Neural progenitor cell (in vitro differentiated cells): Measurements from ENCODE around the gene PTPRG. TPM values are rescaled to one million over a fixed set of nuclear protein-coding genes. Genes with fewer than 3 reads are reported as not detected.

Source experiments
- DNase-seq: peaks from one replicate; pipeline ENCODE4 v3.0.0-alpha.2; 2016; ENCODE audit warnings: low spot score
- H2AFZ ChIP-seq: fragments of 200-600 bp; sonication (generic); replicated peaks from 2 replicates; pipeline ENCODE4 v1.6.1; 2016; ENCODE audit warnings: antibody characterized with exemption
- H3F3A ChIP-seq: fragments of 200-600 bp; sonication (generic); 2 replicates; pipeline ENCODE4 v1.6.1; 2016; ENCODE audit warnings: antibody characterized with exemption, low read depth
- H3K27ac ChIP-seq: fragments of 200-600 bp; sonication (generic); 2 replicates; pipeline ENCODE4 v1.5.1; 2016; ENCODE audit warnings: mild to moderate bottlenecking
- H3K27me3 ChIP-seq: fragments of 200-600 bp; sonication (generic); 2 replicates; pipeline ENCODE4 v1.6.1; 2016; ENCODE audit warnings: mild to moderate bottlenecking, moderate library complexity
- H3K36me3 ChIP-seq: fragments of 200-600 bp; sonication (generic); 2 replicates; pipeline ENCODE4 v1.5.1; 2016
- H3K4me1 ChIP-seq: fragments of 200-600 bp; sonication (generic); 2 replicates; pipeline ENCODE4 v1.6.1; 2016; ENCODE audit warnings: mixed run types
- H3K4me2 ChIP-seq: fragments of 200-600 bp; sonication (generic); 2 replicates; pipeline ENCODE4 v1.6.1; 2016
- H3K4me3 ChIP-seq: fragments of 200-600 bp; sonication (generic); 2 replicates; pipeline ENCODE4 v1.5.1; 2016
- H3K79me2 ChIP-seq: fragments of 200-600 bp; sonication (generic); 2 replicates; pipeline ENCODE4 v1.6.1; 2016; ENCODE audit warnings: low read depth
- H3K9ac ChIP-seq: fragments of 200-600 bp; sonication (generic); 2 replicates; pipeline ENCODE4 v1.6.1; 2016
- H3K9me3 ChIP-seq: fragments of 200-600 bp; sonication (generic); 2 replicates; pipeline ENCODE4 v1.5.1; 2016; ENCODE audit warnings: low read depth
- H4K20me1 ChIP-seq: fragments of 200-600 bp; sonication (generic); 2 replicates; pipeline ENCODE4 v1.6.1; 2016; ENCODE audit warnings: low read depth
- H3K27ac Mint-ChIP-seq: 3 replicates; pipeline ENCODE4 v1.8.0; 2021; ENCODE audit warnings: mixed read lengths
- H3K27me3 Mint-ChIP-seq: 2 replicates; pipeline ENCODE4 v1.8.0; 2022; ENCODE audit warnings: low read depth, mild to moderate bottlenecking, inconsistent platforms, moderate library complexity, mixed read lengths; ENCODE audit not compliant: insufficient read depth
- H3K36me3 Mint-ChIP-seq: 3 replicates; pipeline ENCODE4 v1.8.0; 2021; ENCODE audit warnings: mixed read lengths
- H3K4me1 Mint-ChIP-seq: 3 replicates; pipeline ENCODE4 v1.8.0; 2021; ENCODE audit warnings: mixed read lengths
- H3K4me3 Mint-ChIP-seq: 3 replicates; pipeline ENCODE4 v1.8.0; 2021; ENCODE audit warnings: mild to moderate bottlenecking, moderate library complexity, mixed read lengths
- H3K9me3 Mint-ChIP-seq: 3 replicates; pipeline ENCODE4 v1.8.0; 2020; ENCODE audit warnings: mixed read lengths
- EZH2 ChIP-seq: fragments of 200-600 bp; sonication (generic); IDR thresholded peaks from 2 replicates; pipeline ENCODE4 v1.6.1; 2017; ENCODE audit warnings: antibody characterized with exemption, mild to moderate bottlenecking, moderate library complexity
- EZH2phosphoT487 ChIP-seq: fragments of 200-600 bp; sonication (generic); IDR thresholded peaks from 2 replicates; pipeline ENCODE4 v1.6.1; 2017; ENCODE audit warnings: antibody characterized with exemption
- total RNA-seq: library from RNA; depleted of rRNA; stranded (reverse); fragments of >200 nt; gene quantifications from 2 replicates; pipeline ENCODE4 v1.2.3, GENCODE V29; 2015; ENCODE audit warnings: low replicate concordance
- TF ChIP-seq, protein P1 (sequence below): fragments of 200-600 bp; sonication (generic); IDR thresholded peaks from 2 replicates; pipeline ENCODE4 v1.5.1; 2017; ENCODE audit warnings: antibody characterized with exemption, mild to moderate bottlenecking

Gene PTPRG
- total RNA-seq, 1 donor from 2014 or later: 65.3 TPM

DNA sequence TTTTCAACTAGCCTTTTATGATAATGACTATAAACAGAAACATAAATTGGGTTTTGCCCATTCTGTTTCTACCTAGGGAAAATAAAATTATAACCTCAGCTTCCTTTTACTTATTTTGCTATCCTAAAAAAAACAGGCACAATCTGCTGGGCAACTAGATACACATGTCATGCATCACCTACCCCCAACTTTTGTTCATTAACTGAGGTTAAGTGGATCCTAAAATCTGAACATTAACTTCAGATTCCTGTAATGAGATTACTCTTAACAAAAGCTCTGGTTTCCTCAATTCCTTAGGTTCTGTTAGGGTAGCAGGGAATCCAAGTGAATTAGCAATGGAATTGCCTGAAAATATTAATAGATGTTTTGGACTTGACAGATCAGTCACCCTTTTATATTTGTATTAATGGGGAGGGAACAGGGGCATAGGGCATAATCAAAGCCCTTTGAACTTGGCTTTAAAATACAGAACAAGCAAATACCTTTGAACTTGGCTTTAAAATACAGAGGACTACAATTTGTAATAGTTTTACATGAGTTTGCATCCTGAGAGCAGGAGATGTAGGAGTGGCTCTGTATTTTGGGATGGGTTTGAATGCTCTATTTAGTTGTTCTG, 705.4 kb downstream of the PTPRG start:
- DNase-seq: no peak
- Histone ChIP-seq H4K20me1 (no peaks in the 10 kb centered on the region), H3K9me3 (no peaks in the 10 kb centered on the region), H3K27ac (no peak overlapping the region), H3K36me3 (no peaks in the 10 kb centered on the region), H2AFZ (no peak overlapping the region), H3K27me3 (no peaks in the 10 kb centered on the region), H3F3A (no peaks in the 10 kb centered on the region), H3K4me3 (no peak overlapping the region), H3K79me2 (no peaks in the 10 kb centered on the region), H3K9ac (no peak overlapping the region), H3K4me2 (no peak overlapping the region), H3K4me1 (no peaks in the 10 kb centered on the region)
- H3K9me3 Mint-ChIP-seq: no peaks in the 10 kb centered on the region
- H3K36me3 Mint-ChIP-seq: peaks cover 25% of the 10 kb centered on the region
- H3K4me3 Mint-ChIP-seq: no peak overlapping the region
- no peak for TF ChIP-seq EZH2
- no peak for TF ChIP-seq EZH2phosphoT487
- TF ChIP-seq, protein P1, sequence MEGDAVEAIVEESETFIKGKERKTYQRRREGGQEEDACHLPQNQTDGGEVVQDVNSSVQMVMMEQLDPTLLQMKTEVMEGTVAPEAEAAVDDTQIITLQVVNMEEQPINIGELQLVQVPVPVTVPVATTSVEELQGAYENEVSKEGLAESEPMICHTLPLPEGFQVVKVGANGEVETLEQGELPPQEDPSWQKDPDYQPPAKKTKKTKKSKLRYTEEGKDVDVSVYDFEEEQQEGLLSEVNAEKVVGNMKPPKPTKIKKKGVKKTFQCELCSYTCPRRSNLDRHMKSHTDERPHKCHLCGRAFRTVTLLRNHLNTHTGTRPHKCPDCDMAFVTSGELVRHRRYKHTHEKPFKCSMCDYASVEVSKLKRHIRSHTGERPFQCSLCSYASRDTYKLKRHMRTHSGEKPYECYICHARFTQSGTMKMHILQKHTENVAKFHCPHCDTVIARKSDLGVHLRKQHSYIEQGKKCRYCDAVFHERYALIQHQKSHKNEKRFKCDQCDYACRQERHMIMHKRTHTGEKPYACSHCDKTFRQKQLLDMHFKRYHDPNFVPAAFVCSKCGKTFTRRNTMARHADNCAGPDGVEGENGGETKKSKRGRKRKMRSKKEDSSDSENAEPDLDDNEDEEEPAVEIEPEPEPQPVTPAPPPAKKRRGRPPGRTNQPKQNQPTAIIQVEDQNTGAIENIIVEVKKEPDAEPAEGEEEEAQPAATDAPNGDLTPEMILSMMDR: no peak
- no peaks in the 10 kb centered on the region for H3K4me1 Mint-ChIP-seq
- no peaks in the 10 kb centered on the region for H3K27me3 Mint-ChIP-seq
- H3K27ac Mint-ChIP-seq: no peak overlapping the region

DNA sequence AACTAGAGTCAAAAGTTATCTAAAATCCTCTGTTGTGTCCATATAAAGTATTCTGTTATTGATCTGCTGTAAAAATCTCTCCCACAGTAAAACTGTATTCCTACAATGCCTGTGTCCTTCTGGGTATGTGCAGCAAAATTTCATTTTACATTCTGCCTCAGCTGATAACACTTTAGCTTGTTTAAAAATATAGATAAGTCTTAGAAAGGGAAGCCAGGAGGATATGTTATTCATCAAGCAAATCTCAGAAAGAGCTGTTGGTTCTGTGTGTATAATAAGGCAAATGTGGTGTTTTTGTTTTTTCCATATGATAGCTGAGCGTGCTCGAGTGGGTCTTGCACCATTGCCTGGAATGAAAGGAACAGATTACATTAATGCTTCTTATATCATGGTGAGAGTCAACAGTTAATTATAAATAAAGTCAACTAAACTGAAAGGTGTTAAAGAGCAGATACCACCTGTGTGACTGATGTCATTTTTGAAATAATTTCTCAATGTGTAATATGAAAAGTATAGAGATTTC, 715.3 kb downstream of the PTPRG start:
- H3K4me1 ChIP-seq: no peaks in the 10 kb centered on the region
- H4K20me1 ChIP-seq: no peaks in the 10 kb centered on the region
- H2AFZ ChIP-seq: no peak overlapping the region
- no peaks in the 10 kb centered on the region for H3K4me1 Mint-ChIP-seq
- no peak for DNase-seq
- no peak overlapping the region for H3K27ac ChIP-seq
- H3K27me3 Mint-ChIP-seq: no peaks in the 10 kb centered on the region
- H3K27me3 ChIP-seq: no peaks in the 10 kb centered on the region
- no peak overlapping the region for H3K4me3 ChIP-seq
- peaks cover 8% of the 10 kb centered on the region for H3K36me3 ChIP-seq
- H3K36me3 Mint-ChIP-seq: peaks cover 21% of the 10 kb centered on the region
- H3F3A ChIP-seq: no peaks in the 10 kb centered on the region
- H3K9me3 ChIP-seq: no peaks in the 10 kb centered on the region
- no peaks in the 10 kb centered on the region for H3K79me2 ChIP-seq
- no peak for TF ChIP-seq EZH2
- no peak for TF ChIP-seq EZH2phosphoT487
- TF ChIP-seq, protein P1: no peak
- H3K27ac Mint-ChIP-seq: no peak overlapping the region
- no peaks in the 10 kb centered on the region for H3K9me3 Mint-ChIP-seq
- no peak overlapping the region for H3K4me2 ChIP-seq
- H3K4me3 Mint-ChIP-seq: no peak overlapping the region
- no peak overlapping the region for H3K9ac ChIP-seq

DNA sequence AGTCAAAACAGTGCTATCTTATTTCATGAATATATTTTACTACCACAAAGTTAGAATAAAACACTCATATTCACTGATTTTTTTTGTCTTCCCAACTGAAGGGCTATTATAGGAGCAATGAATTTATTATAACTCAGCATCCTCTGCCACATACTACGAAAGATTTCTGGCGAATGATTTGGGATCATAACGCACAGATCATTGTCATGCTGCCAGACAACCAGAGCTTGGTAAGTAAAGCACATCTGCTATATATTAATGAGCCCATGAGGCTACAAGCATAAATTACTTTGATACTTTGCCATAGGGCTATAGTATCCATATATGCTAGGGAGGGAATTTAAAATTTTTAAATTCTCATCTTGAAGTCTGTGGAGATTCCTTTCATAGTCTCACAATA, 716.1 kb downstream of the PTPRG start:
- H3K4me3 Mint-ChIP-seq: no peak overlapping the region
- peaks cover 19% of the 10 kb centered on the region for H3K36me3 Mint-ChIP-seq
- no peak overlapping the region for H3K9ac ChIP-seq
- H3K4me1 Mint-ChIP-seq: no peaks in the 10 kb centered on the region
- no peak overlapping the region for H3K27ac Mint-ChIP-seq
- H3K27me3 Mint-ChIP-seq: no peaks in the 10 kb centered on the region
- H3K4me2 ChIP-seq: no peak overlapping the region
- no peaks in the 10 kb centered on the region for H3K4me1 ChIP-seq
- H3F3A ChIP-seq: no peaks in the 10 kb centered on the region
- H4K20me1 ChIP-seq: no peaks in the 10 kb centered on the region
- no peak overlapping the region for H3K27ac ChIP-seq
- peaks cover 8% of the 10 kb centered on the region for H3K36me3 ChIP-seq
- no peaks in the 10 kb centered on the region for H3K9me3 Mint-ChIP-seq
- DNase-seq: no peak
- TF ChIP-seq EZH2phosphoT487 (no peak), EZH2 (no peak)
- TF ChIP-seq, protein P1: no peak
- H3K27me3 ChIP-seq: no peaks in the 10 kb centered on the region
- no peak overlapping the region for H2AFZ ChIP-seq
- no peak overlapping the region for H3K4me3 ChIP-seq
- H3K9me3 ChIP-seq: no peaks in the 10 kb centered on the region
- no peaks in the 10 kb centered on the region for H3K79me2 ChIP-seq
